D721Med (cell line): ENCODE measurements around the gene DUSP6.

Experiments used
- DNase-seq: peaks from one replicate; pipeline ENCODE4 v3.0.0; 2011; ENCODE audit warnings: low spot score; ENCODE audit not compliant: insufficient read length
- FAIRE-seq: peaks from 2 replicates; lab custom pipeline; 2011; peaks lifted over from hg19 to GRCh38; lab: Jason Lieb, UNC
- CTCF ChIP-seq: IDR thresholded peaks from 2 replicates; pipeline ENCODE4 v1.5.1; 2012; ENCODE audit warnings: mild to moderate bottlenecking, control low read depth; ENCODE audit not compliant: insufficient read depth; ENCODE audit errors: missing control alignments

DUSP6 gene

GRCh38 chr12:89347325-89347829 is 4.9 kb downstream of the DUSP6 start:
- DNase-seq (no peak), FAIRE-seq (no peak)
- TF ChIP-seq CTCF = no peak

- DNase-seq = no peak
- no peak for FAIRE-seq
- TF ChIP-seq CTCF = no peak
These were observed 5.5 kb downstream of the DUSP6 start for GRCh38 chr12:89346741-89347324.

GRCh38 chr12:89345830-89346740 is 6.2 kb downstream of the DUSP6 start:
- no peak for FAIRE-seq
- TF ChIP-seq CTCF = no peak
- DNase-seq = no peak

- no peak for FAIRE-seq
These were observed 6.9 kb downstream of the DUSP6 start for GRCh38 chr12:89345376-89345775.

GRCh38 chr12:89344862-89345202 is 7.5 kb downstream of the DUSP6 start:
- DNase-seq (no peak), FAIRE-seq (no peak)
- TF ChIP-seq CTCF = no peak

More at GRCh38 chr12:89345376-89345775, 6.9 kb downstream of the DUSP6 start:
- TF ChIP-seq CTCF = no peak
- no peak for DNase-seq

GRCh38 chr12:89344043-89344861 is 8.0 kb downstream of the DUSP6 start:
- DNase-seq = no peak
- no peak for FAIRE-seq
- no peak for TF ChIP-seq CTCF
